GM23248 (cell line): ENCODE measurements around the gene PCDHGA4.

Experiments used
- EZH2 ChIP-seq: fragments of 200-600 bp; sonication (generic); IDR thresholded peaks from 2 replicates; pipeline ENCODE4 v1.6.1; 2018; ENCODE audit warnings: antibody characterized with exemption, mild to moderate bottlenecking; ENCODE audit not compliant: insufficient read depth, poor library complexity, severe bottlenecking
- EZH2phosphoT487 ChIP-seq: fragments of 200-600 bp; sonication (generic); IDR thresholded peaks from 2 replicates; pipeline ENCODE4 v1.6.1; 2018; ENCODE audit warnings: antibody characterized with exemption, moderate library complexity, mild to moderate bottlenecking, low read depth; ENCODE audit not compliant: insufficient read depth

DNA sequence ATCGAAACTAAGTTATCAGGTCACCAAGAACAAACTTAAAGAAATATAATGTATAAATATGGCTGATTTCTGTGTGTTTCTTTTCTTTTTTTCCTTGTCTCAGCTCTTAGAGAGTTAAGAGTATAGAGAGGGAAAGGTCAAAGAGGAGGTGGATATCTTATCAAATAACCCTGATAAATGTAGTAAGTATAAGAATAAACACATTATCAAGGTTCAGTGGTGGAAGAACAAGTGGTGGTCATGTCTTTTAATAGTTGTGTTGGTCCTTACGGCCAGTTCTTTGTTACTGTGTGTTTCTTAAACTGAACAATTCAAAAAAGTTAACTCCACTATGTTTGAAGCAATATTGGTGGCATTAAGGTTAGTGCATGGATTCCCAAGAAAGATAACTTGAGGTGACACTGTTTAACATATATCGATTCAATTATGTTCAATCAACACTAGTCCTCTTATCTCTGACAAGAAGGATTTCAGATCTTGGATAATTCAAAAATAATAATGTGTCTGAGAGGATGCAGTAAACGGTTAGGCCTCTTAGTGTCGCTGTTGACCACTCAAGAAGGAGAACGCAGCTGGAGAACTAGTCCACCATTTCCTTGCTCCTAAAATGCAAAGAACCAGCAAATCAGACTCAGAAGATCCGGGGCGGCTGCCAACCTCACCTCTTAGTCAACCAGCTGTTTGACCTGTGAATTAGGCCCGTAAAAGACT is 11.4 kb upstream of the PCDHGA4 start, which contains the start of gene PCDHGA3:
- no peak for TF ChIP-seq EZH2
- TF ChIP-seq EZH2phosphoT487: no peak
